Medulla oblongata (tissue), 1 donor: ENCODE data around the gene FLOT1.
"Not testable (repeated sequence)": the region's sequence is repeated elsewhere in the genome, so short reads cannot be mapped to it uniquely, and the experiment has no call there.

Source experiments
- DNase-seq: peaks from one replicate; pipeline ENCODE4 v3.0.0-alpha.2; 2015; ENCODE audit errors: extremely low spot score

FLOT1 gene

DNA sequence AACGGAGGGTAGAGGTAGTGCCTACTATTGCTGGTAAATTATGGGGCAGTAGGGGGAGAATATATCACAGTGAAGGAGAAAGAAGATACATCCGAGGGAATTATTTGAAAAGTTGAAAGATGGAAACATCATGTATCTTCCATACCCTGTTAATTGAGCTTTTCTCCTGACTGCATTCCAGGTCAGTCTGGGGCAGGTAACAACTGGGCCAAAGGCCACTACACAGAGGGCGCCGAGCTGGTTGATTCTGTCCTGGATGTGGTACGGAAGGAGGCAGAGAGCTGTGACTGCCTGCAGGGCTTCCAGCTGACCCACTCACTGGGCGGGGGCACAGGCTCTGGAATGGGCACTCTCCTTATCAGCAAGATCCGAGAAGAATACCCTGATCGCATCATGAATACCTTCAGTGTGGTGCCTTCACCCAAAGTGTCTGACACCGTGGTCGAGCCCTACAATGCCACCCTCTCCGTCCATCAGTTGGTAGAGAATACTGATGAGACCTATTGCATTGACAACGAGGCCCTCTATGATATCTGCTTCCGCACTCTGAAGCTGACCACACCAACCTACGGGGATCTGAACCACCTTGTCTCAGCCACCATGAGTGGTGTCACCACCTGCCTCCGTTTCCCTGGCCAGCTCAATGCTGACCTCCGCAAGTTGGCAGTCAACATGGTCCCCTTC, 19.2 kb downstream of the FLOT1 start:
- DNase-seq, result not testable (repeated sequence)

DNA sequence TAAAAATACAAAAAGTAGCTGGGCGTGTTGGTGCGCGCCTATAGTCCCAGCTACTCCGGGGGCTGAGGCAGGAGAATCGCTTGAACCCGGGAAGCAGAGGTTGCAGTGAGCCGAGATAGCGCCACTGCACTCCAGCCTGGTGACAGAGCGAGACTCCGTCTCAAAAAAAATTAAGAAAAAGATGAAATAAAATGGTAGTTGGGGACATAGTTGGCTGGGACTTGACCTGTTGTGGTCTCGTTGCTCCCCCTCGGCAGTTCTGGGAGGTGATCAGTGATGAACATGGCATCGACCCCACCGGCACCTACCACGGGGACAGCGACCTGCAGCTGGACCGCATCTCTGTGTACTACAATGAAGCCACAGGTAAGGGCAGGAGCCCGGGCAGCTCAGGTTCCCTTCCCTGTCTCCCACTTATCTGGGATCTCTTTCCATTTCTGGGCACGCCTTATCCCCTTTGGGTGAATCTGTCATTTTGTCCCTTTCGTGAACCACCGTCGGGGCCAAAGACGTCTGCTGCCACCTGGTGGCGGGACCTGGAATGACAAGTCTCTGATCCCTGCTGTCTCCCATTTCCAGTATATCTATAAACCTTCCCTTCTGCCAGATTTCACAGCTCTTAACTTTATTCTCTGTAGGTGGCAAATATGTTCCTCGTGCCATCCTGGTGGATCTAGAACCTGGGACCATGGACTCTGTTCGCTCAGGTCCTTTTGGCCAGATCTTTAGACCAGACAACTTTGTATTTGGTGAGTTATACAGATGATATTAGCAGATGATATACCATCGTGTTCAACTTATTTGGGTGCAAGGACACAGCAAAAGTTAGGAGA, 20.0 kb downstream of the FLOT1 start:
- peak; percentile 89 for DNase-seq

DNA sequence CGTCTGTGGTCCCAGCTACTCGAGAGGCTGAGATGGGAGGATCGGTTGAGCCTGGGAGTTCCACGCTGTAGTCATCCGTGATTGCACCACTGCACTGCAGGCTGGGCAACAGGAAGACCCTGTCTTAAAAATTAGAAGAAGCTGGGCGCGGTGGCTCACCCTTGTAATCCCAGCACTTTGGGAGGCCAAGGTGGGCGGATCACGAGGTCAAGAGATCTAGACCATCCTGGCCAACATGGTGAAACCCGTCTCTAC, 20.5 kb downstream of the FLOT1 start:
- DNase-seq, result not testable (repeated sequence)

DNA sequence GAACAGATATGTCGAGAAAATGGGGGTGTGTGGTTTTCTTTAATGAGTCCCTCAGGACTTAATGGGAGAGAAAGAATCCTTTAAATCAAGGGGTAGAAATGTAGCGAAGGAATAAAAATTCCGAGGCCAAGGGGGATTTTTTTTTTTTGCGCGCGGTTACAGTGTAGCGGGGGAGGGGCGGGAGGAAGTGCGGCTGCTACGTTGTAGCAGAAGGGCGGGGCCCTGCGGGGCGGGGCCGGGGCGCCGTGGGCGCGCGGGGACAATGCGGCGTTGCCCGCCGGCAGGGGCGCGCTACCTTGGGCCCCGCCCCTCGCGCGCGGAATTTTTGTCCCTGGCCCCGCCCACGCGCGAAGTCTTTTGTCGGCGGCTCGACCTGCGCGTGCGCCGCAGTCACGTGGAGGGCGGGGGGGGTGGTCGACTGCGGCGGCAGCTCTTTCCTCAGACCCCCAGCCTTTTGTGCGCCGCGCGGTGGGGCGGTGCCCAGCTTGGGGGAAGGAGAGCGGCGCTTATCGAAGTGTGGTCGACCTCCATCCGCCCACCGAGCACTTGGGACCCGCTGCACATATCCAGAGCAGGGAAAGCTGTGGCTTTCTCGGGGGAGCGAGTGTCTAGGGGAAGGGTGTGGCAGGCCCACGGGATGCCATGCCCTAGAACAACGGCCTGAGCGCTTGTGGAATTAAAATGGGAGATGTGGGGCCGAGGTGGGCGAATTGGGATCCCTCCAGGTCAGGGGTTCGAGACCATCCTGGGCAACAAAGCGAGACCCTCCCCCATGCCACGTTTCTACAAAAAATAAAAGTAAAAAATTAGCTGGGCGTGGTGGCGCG, 21.1 kb downstream of the FLOT1 start:
- peak; percentile 88 for DNase-seq

DNA sequence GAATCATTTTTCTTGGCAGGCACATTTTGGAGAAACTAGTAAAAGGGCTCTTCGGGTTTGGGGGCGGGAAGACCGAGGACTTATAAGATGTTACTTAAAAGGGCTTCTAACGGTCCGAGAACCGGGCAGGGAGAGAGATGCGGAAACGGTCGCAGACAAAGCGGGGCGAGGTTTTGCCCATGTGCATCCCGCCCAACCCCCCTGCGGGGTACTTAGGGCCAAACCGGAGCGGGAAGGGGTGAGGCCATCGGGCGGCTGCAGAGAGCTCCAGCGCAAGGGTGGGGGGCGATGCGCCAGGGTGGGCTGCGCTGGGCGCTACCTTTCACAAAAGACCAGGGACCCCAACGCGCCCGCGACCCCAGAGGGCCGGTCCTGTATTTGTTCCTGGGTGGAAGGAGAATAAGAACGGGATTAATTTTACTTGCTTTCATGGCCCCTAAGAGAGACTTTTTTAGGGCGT, 21.7 kb downstream of the FLOT1 start:
- peak; percentile 66 for DNase-seq

DNA sequence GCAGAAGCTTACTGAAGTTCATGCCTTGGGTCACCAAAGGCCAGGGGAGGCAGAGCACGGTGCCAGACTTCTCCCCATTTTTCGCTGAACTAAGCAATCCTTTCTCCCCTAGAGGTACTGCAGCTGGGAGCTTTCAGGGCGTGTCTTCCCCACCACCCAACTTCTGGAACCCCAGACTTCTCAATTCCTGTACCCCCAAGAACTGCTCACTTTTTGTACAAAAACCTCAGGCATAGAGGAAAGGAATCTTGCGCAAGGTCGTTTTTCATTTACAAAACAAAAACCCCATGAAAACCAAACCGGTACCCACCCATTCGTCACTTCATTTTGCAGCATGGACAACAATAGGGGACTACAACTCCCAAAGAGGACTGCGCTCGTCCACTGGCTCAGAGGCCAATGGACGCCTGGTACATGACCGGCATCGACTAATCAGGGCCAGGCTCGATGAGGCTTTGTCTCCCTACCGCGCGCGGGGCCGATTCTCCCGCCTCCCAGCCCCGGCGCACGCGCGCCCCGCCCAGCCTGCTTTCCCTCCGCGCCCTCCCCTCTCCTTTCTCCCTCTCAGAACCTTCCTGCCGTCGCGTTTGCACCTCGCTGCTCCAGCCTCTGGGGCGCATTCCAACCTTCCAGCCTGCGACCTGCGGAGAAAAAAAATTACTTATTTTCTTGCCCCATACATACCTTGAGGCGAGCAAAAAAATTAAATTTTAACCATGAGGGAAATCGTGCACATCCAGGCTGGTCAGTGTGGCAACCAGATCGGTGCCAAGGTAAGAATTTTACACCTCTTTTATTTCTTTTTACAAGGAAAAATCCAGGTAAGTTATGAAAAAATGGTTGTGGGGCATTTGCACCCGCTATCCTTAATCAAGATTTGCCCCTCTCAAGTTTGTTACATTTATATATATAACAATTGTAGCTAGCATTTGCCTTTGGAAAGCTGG, 22.4 kb downstream of the FLOT1 start, which contains the start of gene TUBB:
Gene TUBB, plus strand, starts transcription at position 562 of the 947 bp plus-strand sequence. Its CDS starts 155 bp downstream, at position 717.
- peak; percentile 99 for DNase-seq

DNA sequence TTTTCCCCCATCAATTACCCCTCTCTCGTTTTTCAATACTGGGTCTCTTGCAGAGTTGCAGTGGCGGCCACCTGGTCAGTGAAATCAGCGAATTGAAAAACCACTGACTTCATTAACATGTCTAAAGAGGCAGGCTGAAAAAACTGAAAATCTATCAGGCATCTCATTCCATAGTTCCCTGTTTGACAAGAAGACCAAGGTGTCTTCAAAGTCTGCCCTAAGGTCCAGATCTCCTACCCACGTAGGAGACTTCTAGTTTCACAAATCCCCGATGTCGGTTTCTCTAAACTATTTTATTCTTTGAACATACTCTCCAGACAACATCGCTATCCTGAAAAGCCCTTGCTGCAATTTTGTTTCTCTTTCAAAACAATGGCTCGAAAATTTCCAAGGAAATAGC, 23.1 kb downstream of the FLOT1 start:
- DNase-seq, result no peak

DNA sequence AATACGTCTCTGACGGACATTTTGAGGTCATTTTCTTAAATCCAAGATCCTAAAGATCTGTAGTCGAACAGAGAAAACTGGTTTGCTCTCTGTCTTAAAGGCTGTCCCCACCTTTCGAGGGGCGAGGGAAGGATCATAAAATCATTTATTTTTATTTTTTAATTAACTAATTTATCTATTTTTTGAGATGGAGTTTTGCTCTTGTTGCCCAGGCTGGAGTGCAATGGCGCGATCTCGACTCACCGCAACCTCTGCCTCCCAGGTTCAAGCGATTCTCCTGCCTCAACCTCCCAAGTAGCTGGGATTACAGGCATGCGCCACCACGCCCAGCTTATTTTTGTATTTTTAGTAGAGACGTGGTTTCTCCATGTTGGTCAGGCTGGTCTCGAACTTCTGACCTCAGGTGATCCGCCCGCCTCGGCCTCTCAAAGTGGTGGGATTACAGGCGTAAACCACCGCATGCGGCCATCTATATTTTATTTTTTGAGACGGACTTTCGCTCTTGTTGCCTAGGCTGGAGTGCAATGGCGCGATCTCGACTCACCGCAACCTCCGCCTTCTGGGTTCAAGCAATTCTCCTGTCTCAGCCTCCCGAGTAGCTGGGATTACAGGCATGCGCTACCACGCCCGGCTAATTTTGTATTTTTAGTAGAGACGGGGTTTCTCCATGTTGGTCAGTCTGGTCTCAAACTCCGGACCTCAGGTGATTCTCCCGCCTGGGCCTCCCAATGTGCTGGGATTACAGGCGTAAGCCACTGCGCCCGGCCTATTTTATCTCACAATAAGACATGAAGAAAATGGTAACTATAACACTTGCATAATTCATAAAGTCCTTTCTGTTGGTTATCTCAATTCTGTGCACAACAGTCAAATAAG, 24.4 kb downstream of the FLOT1 start:
- DNase-seq, result not testable (repeated sequence)

DNA sequence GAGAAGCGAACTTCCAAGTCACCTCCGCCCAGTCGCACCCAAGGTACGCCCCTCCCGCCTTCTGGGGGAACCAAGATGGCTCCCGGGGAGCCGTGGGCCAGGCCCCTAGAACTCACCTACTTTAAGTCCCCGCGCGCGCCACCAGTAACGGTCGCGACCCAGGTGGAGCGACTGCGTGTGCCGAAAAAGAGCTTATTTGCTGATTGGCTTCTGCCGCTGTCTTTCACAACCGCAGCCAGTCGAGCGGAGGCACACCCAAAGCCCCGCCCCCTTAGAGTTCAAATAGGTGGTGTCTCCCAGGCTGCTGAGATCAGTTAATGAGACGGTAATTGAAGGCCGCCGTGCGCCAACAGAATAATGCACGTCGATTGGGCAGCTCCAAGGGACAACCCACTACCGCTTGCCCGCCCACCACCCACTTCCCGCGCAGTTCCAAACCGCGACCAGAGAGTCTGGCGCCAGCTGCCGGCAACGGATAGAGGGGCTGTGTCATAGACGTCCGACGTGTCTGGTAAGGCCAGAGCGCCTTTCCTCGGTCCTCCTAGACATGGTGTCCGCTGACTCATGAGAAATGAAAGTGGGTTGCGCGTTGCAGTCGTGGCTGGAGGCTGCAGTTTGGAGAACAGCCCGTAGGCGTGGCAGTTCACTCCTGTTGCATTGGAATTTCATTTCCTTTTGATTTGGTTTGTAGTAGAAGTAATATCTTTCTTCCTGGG, 25.2 kb downstream of the FLOT1 start, which contains the start of gene MDC1:
Gene MDC1, minus strand, starts transcription at position 153 of the 716 bp plus-strand sequence. CDS start 2,106 bp downstream, outside the sequence.
- DNase-seq, result peak; percentile 100

DNA sequence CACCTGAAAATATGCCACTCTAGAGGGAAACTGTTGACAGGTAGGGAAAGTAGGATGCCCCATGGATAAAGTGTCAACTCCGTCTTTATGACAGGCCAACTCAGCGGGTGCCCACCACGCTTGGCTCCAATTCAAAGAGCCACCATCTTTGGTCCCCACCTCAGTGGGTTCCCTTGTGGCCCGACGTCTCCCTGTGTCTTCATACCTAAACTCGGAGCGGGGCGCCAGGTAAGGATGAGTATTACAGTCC, 25.7 kb downstream of the FLOT1 start:
- DNase-seq, result no peak

DNA sequence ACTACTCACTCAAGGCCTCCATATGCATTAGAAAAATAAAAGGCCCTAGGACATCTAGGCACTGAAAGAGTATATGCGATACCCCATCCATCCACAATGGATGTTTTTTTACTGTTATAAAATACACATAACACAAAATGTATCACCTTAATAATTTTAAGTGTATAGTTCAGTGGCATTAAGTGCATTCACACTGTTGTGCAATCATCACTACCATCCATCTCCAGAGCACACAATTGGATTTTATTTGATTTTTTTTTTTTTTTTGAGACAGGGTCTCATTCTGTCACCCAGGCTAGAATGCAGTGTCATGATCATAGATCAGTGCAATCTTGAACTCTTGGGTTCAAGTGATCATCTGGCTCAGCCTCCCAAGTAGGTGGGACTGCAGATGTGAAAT, 28.2 kb downstream of the FLOT1 start:
- DNase-seq, result no peak

DNA sequence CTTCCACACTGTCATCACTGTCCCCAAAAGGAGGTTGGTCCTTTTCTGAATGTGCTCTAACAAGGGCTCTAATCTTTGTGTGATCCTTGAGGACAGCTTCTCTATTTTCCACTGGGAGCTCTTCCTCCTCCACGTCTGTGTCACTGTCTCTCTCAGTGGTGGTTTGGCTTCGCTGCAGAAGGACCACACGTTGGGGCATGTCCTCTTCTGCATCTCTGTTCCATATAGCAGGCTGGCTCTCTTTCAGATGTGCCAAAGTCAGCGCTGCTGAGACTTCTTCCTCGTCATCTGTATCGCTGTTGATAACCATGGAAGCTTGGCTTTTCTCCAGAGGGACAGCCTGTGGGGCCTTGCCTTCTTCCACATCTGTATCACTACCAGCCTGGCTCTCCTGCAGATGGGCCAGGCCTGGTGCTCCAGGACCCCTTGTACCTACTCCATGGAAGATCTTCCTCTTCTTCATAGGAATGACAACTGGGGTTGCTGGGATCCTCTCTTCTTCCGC, 30.0 kb downstream of the FLOT1 start:
- DNase-seq, result no peak

DNA sequence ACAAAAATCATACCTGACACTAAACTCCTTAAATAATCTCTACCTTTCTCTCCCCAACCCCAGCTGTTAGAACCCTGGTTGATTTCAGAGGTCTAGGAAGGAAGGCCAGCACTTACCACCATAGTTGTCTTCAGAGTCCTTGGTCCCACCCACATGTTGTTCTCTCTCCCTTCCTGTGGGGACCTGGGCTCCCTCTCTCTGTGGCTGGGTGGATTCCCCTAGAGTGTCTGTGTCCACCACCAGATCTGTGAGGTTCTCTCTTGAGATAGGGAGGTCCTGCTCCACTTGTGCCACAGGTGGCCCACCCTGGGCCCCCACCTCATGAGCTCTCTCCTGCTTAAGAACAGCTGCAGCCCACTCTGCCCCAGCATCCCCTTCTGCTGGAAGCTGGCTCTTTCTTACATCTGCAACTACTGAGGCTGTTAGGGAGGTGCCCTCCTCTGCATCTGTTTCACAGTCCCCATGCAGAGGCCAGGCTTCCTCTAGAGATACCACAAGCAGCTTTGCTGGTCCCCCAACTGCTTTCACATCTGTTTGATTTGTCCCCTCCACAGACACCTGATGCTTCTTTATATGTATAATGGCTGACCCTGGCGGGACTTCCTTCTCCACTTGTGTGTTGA, 30.6 kb downstream of the FLOT1 start:
- DNase-seq, result no peak

DNA sequence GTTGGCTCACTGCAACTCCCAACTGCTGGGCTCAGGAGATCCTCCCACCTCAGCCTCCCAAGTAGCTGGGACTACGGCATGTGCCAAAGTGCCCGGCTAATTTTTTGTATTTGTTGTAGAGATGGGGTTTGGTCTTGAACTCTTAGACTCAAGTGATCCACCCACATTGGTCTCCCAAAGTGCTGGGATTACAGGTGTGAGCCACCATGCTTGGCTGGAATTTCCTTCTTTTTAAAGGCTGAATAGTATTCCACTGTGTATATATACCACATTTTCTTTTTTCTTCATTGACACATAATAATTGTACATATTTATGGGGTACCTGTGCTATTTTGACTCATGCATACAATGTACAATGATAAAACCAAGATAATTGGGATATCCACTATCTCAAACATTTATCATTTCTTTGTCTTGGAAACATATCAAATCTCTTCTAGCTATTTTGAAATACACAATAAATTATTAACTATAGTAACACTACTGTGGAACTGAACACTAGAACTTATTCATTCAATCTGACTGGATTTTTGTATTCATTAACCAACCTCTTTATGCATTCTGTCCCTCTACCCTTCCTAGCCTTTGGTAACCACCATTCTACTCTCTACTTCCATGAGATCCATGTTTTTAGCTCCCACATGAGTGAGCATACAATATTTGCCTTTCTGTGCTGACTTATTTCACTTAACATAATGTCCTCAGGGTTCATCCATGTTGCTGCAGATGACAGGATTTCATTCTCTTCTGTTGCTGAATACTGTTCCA, 33.2 kb downstream of the FLOT1 start:
- DNase-seq, result no peak

DNA sequence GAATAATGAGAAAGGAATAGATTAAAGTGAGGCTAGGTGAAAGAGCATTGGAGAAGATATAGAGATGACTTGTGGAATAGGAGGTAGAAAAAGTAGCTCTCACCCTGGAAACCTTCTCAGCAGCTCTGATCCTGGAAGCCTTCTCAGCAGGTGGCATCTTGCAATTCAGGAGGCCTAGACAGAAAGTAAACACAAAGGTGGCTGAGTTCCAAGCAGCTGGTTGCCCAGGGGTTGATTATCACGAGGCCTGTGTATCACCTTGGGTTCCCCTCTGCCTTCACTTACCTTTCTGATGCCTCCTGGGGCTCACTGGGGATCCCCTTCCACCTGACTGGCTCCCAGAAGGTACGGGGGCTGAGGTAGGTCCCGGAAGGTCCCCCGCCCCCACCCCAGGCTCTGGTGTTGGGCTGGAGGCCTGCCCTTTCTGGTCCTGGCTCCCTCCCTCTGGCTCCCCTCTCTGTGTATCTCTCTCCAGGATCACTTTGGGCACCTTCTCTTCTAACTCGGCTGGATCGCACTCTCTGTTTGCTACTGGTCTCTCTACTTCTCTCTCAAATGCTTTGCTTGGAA, 35.1 kb downstream of the FLOT1 start:
- no peak for DNase-seq

DNA sequence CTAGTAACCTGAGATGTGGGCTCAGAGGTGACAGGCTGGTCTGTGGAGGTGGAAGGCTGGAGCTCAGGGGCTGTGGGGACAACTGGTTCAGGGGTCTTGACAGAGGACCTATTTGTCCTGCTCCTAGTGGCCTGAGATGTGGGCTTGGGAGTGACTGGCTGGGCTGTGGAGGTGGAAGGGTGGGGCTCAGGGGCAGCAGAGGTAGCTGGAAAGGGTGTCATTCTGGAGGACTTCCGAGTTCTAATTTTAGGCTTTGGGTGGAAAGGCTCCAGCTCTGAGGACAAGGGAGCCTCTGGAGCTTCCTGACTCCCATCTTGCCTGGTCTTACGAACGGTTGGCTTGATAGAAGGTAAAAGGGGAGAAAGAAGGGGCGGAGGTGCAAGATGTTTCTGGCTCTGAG, 36.9 kb downstream of the FLOT1 start:
- DNase-seq, result no peak

DNA sequence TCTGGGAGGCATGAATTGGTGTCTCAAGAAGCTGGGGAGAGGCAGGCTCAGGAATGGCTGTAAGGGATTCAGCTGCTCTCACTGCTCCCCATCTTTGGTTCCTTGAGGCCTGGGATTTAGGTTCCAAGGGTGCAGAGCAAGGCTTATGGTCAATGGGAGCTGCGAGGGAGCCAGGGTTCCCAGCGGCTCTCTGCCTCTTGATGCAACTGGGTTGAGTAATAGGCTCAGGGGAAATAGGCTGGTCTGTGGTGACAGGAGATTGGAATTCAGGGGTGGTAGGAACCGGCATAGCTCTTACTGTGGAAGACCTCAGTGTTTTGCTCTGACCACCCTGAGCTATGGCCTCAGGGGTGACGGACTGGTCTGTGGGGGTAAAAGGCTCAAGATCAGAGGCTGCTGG, 38.7 kb downstream of the FLOT1 start:
- DNase-seq, result no peak

DNA sequence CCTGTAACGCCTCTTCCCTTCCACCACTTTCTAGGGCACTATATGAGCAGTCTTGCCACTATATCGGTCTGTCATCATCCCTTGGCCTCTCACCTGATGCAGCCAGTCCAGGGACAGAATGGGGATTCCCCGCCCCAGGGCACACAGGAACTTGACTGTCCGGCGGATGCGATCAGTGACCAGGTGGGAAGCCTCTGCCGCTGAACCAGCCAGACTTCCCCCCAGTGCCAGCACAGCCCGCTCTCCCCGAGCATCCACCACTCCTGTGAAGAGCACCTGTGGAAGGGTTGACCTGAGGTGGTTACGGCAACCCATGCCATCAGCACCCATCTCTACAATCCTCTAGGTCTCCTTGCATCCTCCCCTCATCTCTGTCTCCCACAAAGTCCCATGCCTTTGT, 39.5 kb downstream of the FLOT1 start:
- no peak for DNase-seq
